ENCODE results near the gene IL11. TPM values are rescaled to one million over a fixed set of nuclear protein-coding genes. Genes with fewer than 3 reads are reported as not detected.
"Not testable (repeated sequence)": the region's sequence is repeated elsewhere in the genome, so short reads cannot be mapped to it uniquely, and the experiment has no call there.

IL11 gene
- 0.27 TPM for total RNA-seq

DNA sequence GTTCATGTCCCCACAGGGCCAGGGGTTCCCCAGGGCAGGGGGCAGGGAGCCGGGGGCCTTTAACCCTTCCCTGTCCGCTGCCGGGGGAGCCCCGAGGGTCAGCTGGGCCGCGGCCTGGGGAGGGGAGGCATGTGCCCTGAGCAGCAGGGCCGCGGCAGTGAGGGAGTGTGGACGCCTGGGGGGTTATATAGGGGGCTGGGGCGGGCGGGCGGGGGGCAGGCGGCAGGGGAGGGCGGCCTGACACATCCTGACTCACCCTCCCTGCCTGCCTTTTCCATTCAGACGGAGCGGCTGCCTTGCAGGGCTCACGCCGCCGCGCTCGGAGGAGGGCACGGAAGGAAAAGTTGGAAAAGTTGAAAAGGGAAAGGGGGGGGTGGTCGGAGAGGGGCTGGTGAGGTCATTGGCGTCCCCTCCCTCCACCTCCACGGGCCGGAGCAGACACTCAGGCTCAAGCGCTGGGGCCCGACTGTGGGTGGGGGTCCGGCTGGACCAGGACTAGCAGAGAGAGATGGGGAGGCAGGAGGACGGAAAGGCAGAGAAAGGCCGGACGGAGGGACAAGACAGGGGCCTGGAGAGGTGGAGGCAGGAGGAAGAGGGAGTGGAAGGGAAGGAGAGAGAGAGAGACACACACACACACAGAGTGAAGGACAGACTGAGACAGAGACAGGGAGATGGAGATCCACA lies at the start of gene IL11:
TSS of gene IL11 (minus strand) at position 159 of the 684 bp plus-strand sequence. CDS start at position 6, 153 bp downstream.
- DNase-seq (ENCODE audit: low read depth in 2 of 3, low spot score in 2 of 3): no peak

- no peak for DNase-seq (ENCODE audit: low read depth in 2 of 3, low spot score in 2 of 3)
These were observed 49.5 kb upstream of the IL11 start for GRCh38 chr19:55419624-55420236.

DNA sequence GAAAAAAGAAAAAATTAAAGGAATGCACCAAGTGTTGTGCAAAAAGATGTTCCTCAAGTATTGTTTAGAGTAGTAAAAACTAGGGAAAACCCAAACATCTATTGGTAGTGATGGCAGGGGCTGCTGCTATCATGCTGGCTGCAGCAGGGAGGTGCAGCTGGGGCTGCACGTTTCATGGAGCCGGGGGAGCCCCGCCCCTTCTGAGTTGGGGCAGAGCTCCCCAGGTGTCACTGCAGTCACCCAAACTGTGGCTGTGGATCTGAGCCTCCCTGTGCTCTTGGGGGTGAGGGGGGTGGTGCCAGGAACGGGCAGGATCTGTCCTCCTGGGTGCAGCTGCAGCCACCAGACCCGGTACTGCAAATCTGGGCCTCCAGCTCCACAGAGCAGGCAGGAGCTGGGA lies 48.8 kb upstream of the IL11 start:
- DNase-seq (ENCODE audit: low read depth in 2 of 3, low spot score in 2 of 3): no peak

DNA sequence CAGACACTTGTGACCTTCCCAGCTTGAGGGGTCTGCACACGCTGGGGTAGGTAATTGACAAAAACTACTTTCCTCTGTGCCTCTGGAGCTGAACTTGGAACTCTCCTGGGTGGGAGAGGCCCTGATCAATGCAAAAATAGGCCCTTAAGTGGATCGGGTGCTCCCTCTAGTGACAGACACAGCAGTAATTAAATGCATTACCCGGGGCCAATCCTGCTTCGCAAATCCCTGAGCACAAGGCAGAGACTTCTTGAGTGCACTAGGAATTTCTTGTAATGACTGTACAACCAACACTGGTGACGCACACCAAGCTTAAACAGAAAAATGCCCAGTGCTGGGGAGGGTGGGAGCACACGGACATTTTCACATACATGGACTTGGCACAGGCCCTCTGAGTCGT lies 47.9 kb upstream of the IL11 start:
- DNase-seq (ENCODE audit: low read depth in 2 of 3, low spot score in 2 of 3): peak; percentile 35 to 83 (median 70)

- DNase-seq (ENCODE audit: low read depth in 2 of 3, low spot score in 2 of 3): no peak
These were observed 39.9 kb upstream of the IL11 start for GRCh38 chr19:55410168-55410567.

DNA sequence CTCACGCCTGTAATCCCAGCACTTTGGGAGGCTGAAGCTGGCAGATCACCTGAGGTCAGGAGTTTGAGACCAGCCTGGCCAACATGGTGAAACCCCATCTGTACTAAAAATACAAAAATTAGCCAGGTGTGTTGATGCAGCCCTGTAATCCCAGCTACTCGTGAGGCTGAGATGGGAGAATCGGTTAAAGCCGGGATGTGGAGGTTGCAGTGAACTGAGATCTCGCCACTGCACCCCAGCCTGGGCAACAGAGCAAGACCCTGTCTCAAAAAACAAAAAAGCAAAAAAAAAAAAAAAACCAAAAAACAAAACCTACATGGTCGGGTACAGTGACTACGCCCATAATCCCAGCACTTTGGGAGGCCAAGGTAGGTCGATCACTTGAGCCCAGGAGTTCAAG lies 38.9 kb upstream of the IL11 start:
- DNase-seq (ENCODE audit: low read depth in 2 of 3, low spot score in 2 of 3): not testable (repeated sequence)

DNA sequence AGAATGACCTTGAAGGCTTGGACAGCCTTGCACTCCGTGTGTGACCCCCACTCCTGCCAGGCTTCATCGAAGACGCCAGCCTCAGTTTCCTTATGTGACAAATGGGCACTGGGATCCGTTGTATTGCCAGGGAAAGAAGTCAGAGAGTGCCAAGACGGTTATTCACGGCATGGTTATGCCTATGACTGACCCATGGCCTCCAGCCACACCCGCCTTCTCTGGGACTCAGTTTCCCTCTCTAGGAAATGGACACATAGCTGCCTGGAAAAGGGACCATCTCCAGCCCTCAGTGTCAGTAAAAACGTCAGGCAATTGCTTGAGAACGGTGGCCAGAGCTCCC lies 38.2 kb upstream of the IL11 start:
- no peak for DNase-seq (ENCODE audit: low read depth in 2 of 3, low spot score in 2 of 3)

DNA sequence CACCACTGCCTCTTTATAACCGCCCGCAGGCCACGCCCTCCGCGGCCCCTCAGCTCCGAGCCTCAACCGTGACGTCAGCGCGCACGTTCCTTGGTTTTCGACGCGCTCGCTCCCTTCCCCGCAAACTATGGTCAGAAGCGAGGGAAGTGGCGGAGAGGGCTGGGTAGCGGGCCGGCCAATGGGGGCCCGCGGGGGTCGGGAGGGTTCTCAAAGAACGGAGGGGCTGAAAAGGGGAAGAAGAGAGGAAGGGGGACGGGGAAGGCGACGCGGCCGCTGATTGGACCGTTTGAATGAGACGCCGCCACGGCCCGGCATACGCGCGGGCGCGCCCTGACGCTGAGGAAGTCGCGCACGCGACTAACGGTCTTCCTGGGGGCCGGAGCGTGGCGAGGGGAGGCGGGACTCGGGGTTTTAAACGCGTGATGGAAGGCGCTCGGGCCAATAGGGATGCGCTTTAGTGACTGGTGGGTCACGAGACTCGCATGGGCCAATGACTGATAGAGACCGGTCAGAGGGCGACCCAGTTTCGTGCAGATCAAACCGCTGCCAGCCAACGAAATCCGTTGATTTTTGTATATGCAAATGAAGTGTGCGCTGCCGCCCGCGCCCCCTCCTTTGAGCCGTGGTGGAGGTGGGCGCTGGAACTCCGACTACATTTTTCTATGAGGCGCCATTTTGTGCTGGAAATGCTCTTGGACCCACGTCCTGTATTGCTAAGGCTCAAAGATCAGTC lies 37.7 kb upstream of the IL11 start:
- DNase-seq (ENCODE audit: low read depth in 2 of 3, low spot score in 2 of 3): peak; percentile 97 to 100 (median 100)

GRCh38 chr19:55407550-55407799 lies 37.2 kb upstream of the IL11 start, which contains the start of gene UBE2S:
Gene UBE2S, minus strand, starts transcription at chr19:55407788. Its CDS starts 199 bp downstream, at chr19:55407589.
- not testable (repeated sequence) for DNase-seq (ENCODE audit: low read depth in 2 of 3, low spot score in 2 of 3)

- DNase-seq (ENCODE audit: low read depth in 2 of 3, low spot score in 2 of 3): peak in 1 of 3 donors; percentile 26
These were observed 36.7 kb upstream of the IL11 start for GRCh38 chr19:55406826-55407549.

GRCh38 chr19:55406091-55406825 lies 36.0 kb upstream of the IL11 start:
- DNase-seq (ENCODE audit: low read depth in 2 of 3, low spot score in 2 of 3): no peak

DNA sequence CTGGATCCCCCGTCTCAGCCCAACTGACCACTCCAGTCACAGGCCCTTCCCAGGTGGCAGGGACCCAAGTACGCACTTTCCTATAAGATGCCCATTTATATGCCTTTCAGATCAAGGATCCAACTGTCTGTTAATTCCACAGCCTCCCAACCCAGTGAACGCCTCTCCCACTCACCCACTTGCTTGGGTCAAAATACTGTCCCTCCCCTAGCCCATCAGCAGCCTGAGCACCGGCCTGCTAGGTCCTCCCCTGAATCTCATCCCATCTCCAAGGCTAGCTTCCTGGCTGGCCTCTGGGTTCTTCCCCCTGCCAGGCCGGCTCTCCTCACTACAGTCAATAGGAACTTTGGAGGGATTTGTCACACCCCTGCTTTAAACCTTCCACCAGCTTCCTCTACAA lies 35.4 kb upstream of the IL11 start:
- DNase-seq (ENCODE audit: low read depth in 2 of 3, low spot score in 2 of 3): no peak

- no peak for DNase-seq (ENCODE audit: low read depth in 2 of 3, low spot score in 2 of 3)
These were observed 32.2 kb upstream of the IL11 start for GRCh38 chr19:55402509-55402908.

- DNase-seq (ENCODE audit: low read depth in 2 of 3, low spot score in 2 of 3): not testable (repeated sequence)
These were observed 31.1 kb upstream of the IL11 start for GRCh38 chr19:55401390-55401789.

DNA sequence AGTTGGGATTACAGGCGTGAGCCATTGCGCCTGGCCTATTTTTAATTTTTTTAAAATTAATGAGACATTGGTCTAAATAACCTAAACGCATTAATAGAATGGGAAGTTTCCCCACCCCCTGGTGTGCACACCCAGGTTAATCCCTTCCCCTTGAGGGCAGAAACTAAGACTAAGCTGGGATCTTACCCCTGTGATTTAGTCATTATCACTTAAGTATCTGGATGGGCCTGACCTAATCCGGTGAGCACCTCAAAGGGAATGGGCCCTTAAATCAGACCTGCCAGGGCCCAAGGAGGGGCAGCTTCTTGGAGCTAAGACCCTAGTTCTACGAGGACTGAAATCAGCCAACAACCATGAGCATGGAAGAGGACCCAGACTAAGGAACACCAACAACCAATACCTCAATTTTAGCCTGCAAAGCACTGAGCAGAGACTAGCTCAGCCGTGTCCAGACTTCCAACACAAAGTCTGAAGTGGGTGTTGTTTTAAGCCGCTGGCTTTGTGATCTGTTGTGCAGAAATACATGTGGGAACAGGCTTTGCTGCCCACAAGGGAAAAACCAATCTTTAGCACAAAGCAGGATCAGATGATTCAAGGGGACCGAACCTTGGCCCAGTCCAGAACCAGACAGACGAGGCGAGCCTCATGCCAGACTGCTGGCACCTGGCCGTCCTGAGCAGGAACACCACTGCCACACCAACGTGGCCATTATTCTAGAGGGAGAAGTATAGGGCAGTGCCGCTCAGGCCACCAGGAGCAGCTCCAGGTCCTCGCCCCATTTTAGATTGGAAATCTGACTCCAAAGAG lies 30.2 kb upstream of the IL11 start:
- DNase-seq (ENCODE audit: low read depth in 2 of 3, low spot score in 2 of 3): no peak

DNA sequence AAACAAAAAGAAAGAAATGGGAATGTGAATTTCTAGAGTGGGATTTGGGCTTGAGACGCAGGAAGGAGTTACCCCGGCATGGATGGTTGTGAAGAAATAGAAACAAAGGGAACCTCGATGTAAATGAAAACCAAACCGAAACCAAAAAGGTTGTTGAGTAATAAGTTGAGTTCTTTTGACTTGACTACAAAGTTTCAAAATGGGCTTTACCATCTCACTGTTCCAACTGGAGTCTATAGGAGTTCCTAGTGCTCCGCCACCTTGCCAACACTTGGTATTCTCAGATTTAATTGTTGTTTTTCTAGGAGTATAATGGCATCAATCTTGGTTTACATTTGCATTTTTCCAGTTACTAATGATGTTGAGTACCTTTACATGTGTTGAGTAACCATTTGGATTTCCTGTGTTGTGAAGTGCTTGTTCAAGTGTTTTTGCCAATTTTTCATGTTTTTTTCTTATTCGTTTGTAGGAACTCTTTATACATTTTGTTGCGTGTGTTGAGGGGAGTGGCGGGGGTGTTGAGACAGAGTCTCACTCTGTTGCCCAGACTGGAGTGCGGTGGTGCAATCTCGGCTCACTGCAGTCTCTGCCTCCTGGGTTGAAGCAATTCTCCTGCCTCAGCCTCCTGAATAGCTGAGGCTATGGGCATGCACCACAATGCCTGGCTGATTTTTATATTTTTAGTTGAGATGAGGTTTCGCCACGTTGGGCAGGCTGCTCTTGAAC lies 28.1 kb upstream of the IL11 start:
- no peak for DNase-seq (ENCODE audit: low read depth in 2 of 3, low spot score in 2 of 3)

DNA sequence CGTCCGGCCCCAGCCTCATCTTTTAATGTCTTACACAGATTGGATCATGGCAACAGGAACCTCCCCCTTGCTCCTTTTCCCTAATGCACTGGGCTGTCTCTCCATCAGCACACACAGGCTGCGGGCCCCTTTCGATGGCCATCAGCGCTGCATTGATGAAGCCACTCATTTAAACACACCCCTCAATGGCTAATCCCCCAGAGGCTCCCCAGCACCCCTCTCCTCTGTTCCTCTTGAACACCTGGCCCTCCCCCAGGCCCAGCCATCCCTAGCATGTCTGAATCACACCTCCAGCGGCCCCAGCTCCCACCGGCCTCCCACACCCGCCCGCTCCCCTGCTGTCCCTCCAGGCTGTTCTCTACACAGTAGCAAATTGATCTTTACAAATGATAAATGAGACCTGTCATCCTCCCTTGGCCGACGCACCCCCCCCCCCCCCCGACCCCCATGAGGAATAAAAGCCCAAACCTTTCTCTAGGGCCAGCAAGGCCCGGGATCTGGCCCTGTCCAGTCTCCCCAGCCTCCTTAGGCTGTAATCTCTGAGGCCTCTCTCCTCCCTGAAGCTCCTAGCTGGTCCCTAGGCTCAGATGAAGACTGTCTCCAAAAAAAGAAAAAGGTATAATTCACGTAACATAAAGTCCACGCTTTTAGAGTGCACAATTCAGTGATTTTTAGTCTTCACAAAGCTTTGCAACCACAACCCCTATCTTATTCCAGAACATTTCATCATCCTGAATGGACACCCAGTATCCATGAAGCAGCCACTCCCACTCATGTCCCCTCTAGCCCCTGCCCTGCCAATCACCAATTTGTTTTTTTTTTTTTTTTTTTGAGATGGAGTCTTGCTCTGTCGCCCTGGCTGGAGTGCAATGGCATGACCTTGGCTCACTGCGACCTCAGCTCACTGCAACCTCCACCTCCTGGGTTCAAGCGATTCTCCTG lies 22.8 kb upstream of the IL11 start:
- no peak for DNase-seq (ENCODE audit: low read depth in 2 of 3, low spot score in 2 of 3)

Data from hematopoietic multipotent progenitor cell (in vitro differentiated cells).